HepG2 (cell line): ENCODE data around the gene GSDMA. TPM values are rescaled to one million over a fixed set of nuclear protein-coding genes. Genes with fewer than 3 reads are reported as not detected.

Experiments used
- ATAC-seq: fragments of 200-7000 bp; cut with Tn5 transposase; 3 replicates; pipeline ENCODE4 v1.9.1; 2020; ENCODE audit warnings: mild to moderate bottlenecking, moderate library complexity
- BruUV-seq: library from RNA; stranded (reverse); fragments of 400-500 nt; replicated peaks from 2 replicates; lab custom pipeline; 2021; lab: Mats Ljungman, UMichigan
- CTCF ChIA-PET: fragments of 300-600 bp; formaldehyde crosslinking; extraction: SDS; loops from one replicate; lab custom pipeline; 2021; ENCODE audit warnings: low total read pairs, inconsistent platforms, low intra/inter-chr PET ratio; lab: Yijun Ruan, JAX
- POLR2A ChIA-PET: fragments of 350-600 bp; sonication (Branson Sonifier 250); formaldehyde crosslinking; loops from one replicate; lab custom pipeline; 2020; ENCODE audit warnings: antibody characterized with exemption, inconsistent platforms; lab: Yijun Ruan, JAX
- DNase-seq: peaks from one replicate; pipeline ENCODE4 v3.0.0-alpha.2; 2015; ENCODE audit warnings: low spot score
- FAIRE-seq: peaks from 3 replicates; lab custom pipeline; 2011; peaks lifted over from hg19 to GRCh38; lab: Jason Lieb, UNC
- H2AFZ ChIP-seq: one replicate; pipeline ENCODE4 v1.6.1; 2011; ENCODE audit warnings: low read length, inconsistent platforms
- H3K27ac ChIP-seq: fragments of 300-600 bp; 3 replicates; pipeline ENCODE4 v1.8.0; 2011; ENCODE audit warnings: mixed run types, mild to moderate bottlenecking, mixed read lengths, low read length, inconsistent platforms; ENCODE audit not compliant: insufficient read depth; ENCODE audit errors: extremely low read length
- H3K27me3 ChIP-seq, 2 experiments: fragments of 200-600 bp in 1 of 2; 2 replicates in 1 of 2; 3 replicates in 1 of 2; pipeline versions ENCODE4 v1.6.0 to v1.8.0; 2011; ENCODE audit warnings: low read length in 2 of 2, mild to moderate bottlenecking in 2 of 2, moderate library complexity in 2 of 2, inconsistent platforms in 1 of 2; ENCODE audit not compliant: insufficient read depth in 2 of 2, control insufficient read depth in 1 of 2
- H3K36me3 ChIP-seq, 2 experiments: fragments of 200-600 bp in 1 of 2; replicated peaks in 1 of 2; 2 replicates in 1 of 2; 3 replicates in 1 of 2; pipeline versions ENCODE4 v1.5.1 to v1.8.0; 2011; ENCODE audit warnings: low read length in 2 of 2, inconsistent platforms in 1 of 2; ENCODE audit not compliant: insufficient read depth in 2 of 2, control insufficient read depth in 1 of 2
- H3K4me1 ChIP-seq: 2 replicates; pipeline ENCODE4 v1.5.1; 2012; ENCODE audit warnings: low read length, inconsistent platforms; ENCODE audit not compliant: insufficient read depth
- H3K4me2 ChIP-seq: 2 replicates; pipeline ENCODE4 v1.6.0; 2011; ENCODE audit warnings: low read depth, low read length, inconsistent platforms
- H3K4me3 ChIP-seq, 3 experiments: fragments of 200-600 bp in 1 of 3; sonication (generic), shearing (Covaris generic) in 1 of 3; replicated peaks in 1 of 3; 2 replicates each; pipeline ENCODE4 v1.5.1; 2011 to 2016; ENCODE audit warnings: low read length in 3 of 3, inconsistent platforms in 2 of 3, low read depth in 2 of 3, mild to moderate bottlenecking in 2 of 3, control low read depth in 1 of 3, mixed read lengths in 1 of 3; ENCODE audit not compliant: insufficient read depth in 1 of 3
- H3K79me2 ChIP-seq: one replicate; pipeline ENCODE4 v1.6.1; 2011; ENCODE audit warnings: low read length, inconsistent platforms; ENCODE audit not compliant: insufficient read depth
- H3K9ac ChIP-seq: 2 replicates; pipeline ENCODE4 v1.6.0; 2011; ENCODE audit warnings: mild to moderate bottlenecking, low read depth, low read length, inconsistent platforms; ENCODE audit not compliant: insufficient read depth
- H3K9me3 ChIP-seq: 2 replicates; pipeline ENCODE4 v1.5.1; 2012; ENCODE audit warnings: mild to moderate bottlenecking, low read length
- H4K20me1 ChIP-seq: 2 replicates; pipeline ENCODE4 v1.6.0; 2011; ENCODE audit warnings: inconsistent platforms, mild to moderate bottlenecking, low read length, moderate library complexity; ENCODE audit not compliant: insufficient read depth
- CBX1 ChIP-seq: IDR thresholded peaks from one replicate; pipeline ENCODE4 v1.6.1; 2016; ENCODE audit warnings: antibody characterized with exemption, low read depth
- CHCHD3 ChIP-seq: sonication (generic); formaldehyde crosslinking; IDR thresholded peaks from 2 replicates; pipeline ENCODE4 v1.8.0; 2022; ENCODE audit warnings: mild to moderate bottlenecking, missing genetic modification reagents, moderate library complexity
- FOXK1 ChIP-seq: sonication (generic); formaldehyde crosslinking; IDR thresholded peaks from 2 replicates; pipeline ENCODE4 v1.4.0; 2020; ENCODE audit warnings: low read depth, missing genetic modification reagents, borderline replicate concordance
- KAT7 ChIP-seq: IDR thresholded peaks from 2 replicates; pipeline ENCODE4 v1.6.1; 2018; ENCODE audit warnings: borderline replicate concordance, missing compliant biosample characterization
- NAIF1 ChIP-seq: sonication (generic); formaldehyde crosslinking; IDR thresholded peaks from 2 replicates; pipeline ENCODE4 v1.5.0; 2020; ENCODE audit warnings: mild to moderate bottlenecking, missing genetic modification reagents, borderline replicate concordance
- RBM22 ChIP-seq: fragments of 200-400 bp; formaldehyde crosslinking; optimal IDR thresholded peaks from 2 replicates; pipeline ENCODE3; 2017; ENCODE audit warnings: mild to moderate bottlenecking, low read length, moderate library complexity
- SAFB2 ChIP-seq: sonication (generic); formaldehyde crosslinking; IDR thresholded peaks from 2 replicates; pipeline ENCODE4 v1.5.1; 2020; ENCODE audit warnings: missing genetic modification reagents, low read depth, mild to moderate bottlenecking, borderline replicate concordance
- SP140L ChIP-seq: sonication (generic); formaldehyde crosslinking; IDR thresholded peaks from 2 replicates; pipeline ENCODE4 v1.4.0; 2020; ENCODE audit warnings: missing genetic modification reagents, borderline replicate concordance
- TCF12 ChIP-seq, 2 experiments: fragments of 450-650 bp in 1 of 2; sonication (generic) in 1 of 2; formaldehyde crosslinking in 1 of 2; IDR thresholded peaks; 2 replicates each; pipeline versions ENCODE4 v1.6.1 to v1.8.0; 2017 to 2022; ENCODE audit warnings: antibody characterized with exemption in 1 of 2, mild to moderate bottlenecking in 1 of 2, missing genetic modification reagents in 1 of 2, moderate library complexity in 1 of 2
- TOE1 ChIP-seq: sonication (generic); formaldehyde crosslinking; IDR thresholded peaks from 2 replicates; pipeline ENCODE4 v1.4.0; 2020; ENCODE audit warnings: mild to moderate bottlenecking, missing genetic modification reagents
- ZNF225 ChIP-seq: sonication (generic); formaldehyde crosslinking; IDR thresholded peaks from 2 replicates; pipeline ENCODE4 v1.4.0; 2020; ENCODE audit warnings: mild to moderate bottlenecking, missing genetic modification reagents
- WGBS: methylation state at CpG from one replicate; pipeline ENCODE4 v1.1.6; 2017; ENCODE audit warnings: low lambda C conversion rate; 5-methylcytosine and 5-hydroxymethylcytosine counted together
- in situ Hi-C: cut with HindIII; loops from 2 replicates; pipeline ENCODE4 v1.10.0; 2017; ENCODE audit warnings: low pct_unique_long_range_greater_than_20kb; ENCODE audit not compliant: extremely low pct_ligation_motif_present
- intact Hi-C: fragments of 100-400 bp; cut with micrococcal nuclease; formaldehyde crosslinking; loops from one replicate; pipeline ENCODE4 v1.10.0; 2022; ENCODE audit not compliant: unreplicated experiment
- polyA plus RNA-seq, 8 experiments: library from polyadenylated mRNA; depleted of rRNA in 3 of 8; stranded (reverse) in 7 of 8; unstranded in 1 of 8; fragments of >200 nt; fragmentation: Illumina TruSeq in 4 of 8; extraction: Trizol in 4 of 8; gene quantifications; 2 replicates each; pipeline versions ENCODE4 v1.2.1 to v1.2.3, GENCODE V29; 2011 to 2016; ENCODE audit warnings: low read depth in 4 of 8, missing spikeins in 1 of 8, mixed read lengths in 1 of 8; ENCODE audit not compliant: insufficient read depth in 1 of 8
- total RNA-seq, 5 experiments: library from RNA; depleted of rRNA; stranded (reverse); fragments of >200 nt; fragmentation: Illumina TruSeq; extraction: Trizol; gene quantifications; 2 replicates each; pipeline ENCODE4 v1.2.3, GENCODE V29; 2016; ENCODE audit warnings: low read depth in 1 of 5
- TF ChIP-seq, protein P1 (sequence below): sonication (generic); formaldehyde crosslinking; IDR thresholded peaks from 2 replicates; pipeline ENCODE4 v1.4.0; 2020; ENCODE audit warnings: missing genetic modification reagents
- TF ChIP-seq, protein P2 (sequence below): IDR thresholded peaks from 2 replicates; pipeline ENCODE4 v1.6.1; 2018; ENCODE audit warnings: missing genetic modification reagents, mild to moderate bottlenecking, missing compliant biosample characterization
- TF ChIP-seq, protein P3 (sequence below): sonication (generic); formaldehyde crosslinking; IDR thresholded peaks from 2 replicates; pipeline ENCODE4 v1.4.0; 2020; ENCODE audit warnings: missing genetic modification reagents

Gene GSDMA
- total and polyA plus RNA-seq, 2 of the 13 experiments (the other 11 are each of a cell fraction or from before 2014, with no cell fraction given): not detected

- ChIA-PET CTCF (no interaction called here), POLR2A (interaction anchor here (0.6 kb wide), 1 partner anchor 12 kb away, joined by 3 read pairs; no protein-coding TSS in a partner anchor)
- H3K4me1 ChIP-seq: no peaks in the 10 kb centered on the region
- intact Hi-C loops: no loop called here
- H3K36me3 ChIP-seq: peaks cover 44 to 63% of the 10 kb centered on the region in 2 experiments
- BruUV-seq: no TSS peak
- no peak overlapping the region for H3K27ac ChIP-seq
- TF ChIP-seq, protein P1, sequence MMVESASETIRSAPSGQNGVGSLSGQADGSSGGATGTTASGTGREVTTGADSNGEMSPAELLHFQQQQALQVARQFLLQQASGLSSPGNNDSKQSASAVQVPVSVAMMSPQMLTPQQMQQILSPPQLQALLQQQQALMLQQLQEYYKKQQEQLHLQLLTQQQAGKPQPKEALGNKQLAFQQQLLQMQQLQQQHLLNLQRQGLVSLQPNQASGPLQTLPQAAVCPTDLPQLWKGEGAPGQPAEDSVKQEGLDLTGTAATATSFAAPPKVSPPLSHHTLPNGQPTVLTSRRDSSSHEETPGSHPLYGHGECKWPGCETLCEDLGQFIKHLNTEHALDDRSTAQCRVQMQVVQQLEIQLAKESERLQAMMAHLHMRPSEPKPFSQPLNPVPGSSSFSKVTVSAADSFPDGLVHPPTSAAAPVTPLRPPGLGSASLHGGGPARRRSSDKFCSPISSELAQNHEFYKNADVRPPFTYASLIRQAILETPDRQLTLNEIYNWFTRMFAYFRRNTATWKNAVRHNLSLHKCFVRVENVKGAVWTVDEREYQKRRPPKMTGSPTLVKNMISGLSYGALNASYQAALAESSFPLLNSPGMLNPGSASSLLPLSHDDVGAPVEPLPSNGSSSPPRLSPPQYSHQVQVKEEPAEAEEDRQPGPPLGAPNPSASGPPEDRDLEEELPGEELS: no peak
- TF ChIP-seq TOE1 (CRISPR knock-in tag) (no peak), TCF12 (IDR thresholded peaks at IDR 0.05) (no peak), TCF12 (CRISPR knock-in tag; IDR thresholded peaks at IDR 0.05) (no peak), SAFB2 (CRISPR knock-in tag) (no peak), KAT7 (CRISPR knock-in tag) (no peak), CBX1 (no peak), RBM22 (no peak), ZNF225 (CRISPR knock-in tag) (no peak), NAIF1 (no peak), FOXK1 (no peak), SP140L (no peak), CHCHD3 (CRISPR knock-in tag) (no peak)
- TF ChIP-seq, protein P2, sequence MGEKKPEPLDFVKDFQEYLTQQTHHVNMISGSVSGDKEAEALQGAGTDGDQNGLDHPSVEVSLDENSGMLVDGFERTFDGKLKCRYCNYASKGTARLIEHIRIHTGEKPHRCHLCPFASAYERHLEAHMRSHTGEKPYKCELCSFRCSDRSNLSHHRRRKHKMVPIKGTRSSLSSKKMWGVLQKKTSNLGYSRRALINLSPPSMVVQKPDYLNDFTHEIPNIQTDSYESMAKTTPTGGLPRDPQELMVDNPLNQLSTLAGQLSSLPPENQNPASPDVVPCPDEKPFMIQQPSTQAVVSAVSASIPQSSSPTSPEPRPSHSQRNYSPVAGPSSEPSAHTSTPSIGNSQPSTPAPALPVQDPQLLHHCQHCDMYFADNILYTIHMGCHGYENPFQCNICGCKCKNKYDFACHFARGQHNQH (CRISPR knock-in tag): no peak
- TF ChIP-seq, protein P3, sequence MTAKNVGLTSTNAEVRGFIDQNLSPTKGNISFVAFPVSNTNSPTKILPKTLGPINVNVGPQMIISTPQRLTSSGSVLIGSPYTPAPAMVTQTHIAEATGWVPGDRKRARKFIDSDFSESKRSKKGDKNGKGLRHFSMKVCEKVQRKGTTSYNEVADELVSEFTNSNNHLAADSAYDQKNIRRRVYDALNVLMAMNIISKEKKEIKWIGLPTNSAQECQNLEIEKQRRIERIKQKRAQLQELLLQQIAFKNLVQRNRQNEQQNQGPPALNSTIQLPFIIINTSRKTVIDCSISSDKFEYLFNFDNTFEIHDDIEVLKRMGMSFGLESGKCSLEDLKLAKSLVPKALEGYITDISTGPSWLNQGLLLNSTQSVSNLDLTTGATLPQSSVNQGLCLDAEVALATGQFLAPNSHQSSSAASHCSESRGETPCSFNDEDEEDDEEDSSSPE (CRISPR knock-in tag): no peak
- WGBS: 96% methylated on average over 8 of the region's 8 CpGs
- no peak for ATAC-seq
- H3K4me2 ChIP-seq: no peak overlapping the region
- no peaks in the 10 kb centered on the region for H3K79me2 ChIP-seq
- H3K9me3 ChIP-seq: no peaks in the 10 kb centered on the region
- FAIRE-seq: no peak
- in situ Hi-C loops: no loop called here
- H2AFZ ChIP-seq: no peak overlapping the region
- H4K20me1 ChIP-seq: no peaks in the 10 kb centered on the region
- no peak for DNase-seq
- H3K9ac ChIP-seq: no peak overlapping the region
- no peaks in the 10 kb centered on the region for H3K27me3 ChIP-seq
- no peak overlapping the region for H3K4me3 ChIP-seq
These were observed 33.4 kb downstream of the GSDMA start for GRCh38 chr17:39996162-39996561.
